Spleen (tissue), 11 donors: ENCODE measurements around the gene RPTOR. TPM values are rescaled to one million over a fixed set of nuclear protein-coding genes. Genes with fewer than 3 reads are reported as not detected.
A peak's percentile ranks its signal among the peaks of the same experiment; 100 is the strongest.

Source experiments
- DNase-seq: peaks from one replicate; pipeline ENCODE4 v3.0.0-alpha.2; 2020
- H3K27ac ChIP-seq, 8 donors: fragments of 200-600 bp; sonication (generic) in 7 of 8; 1 replicate in 4 of 8; 2 replicates in 4 of 8; pipeline versions ENCODE4 v1.5.0 to v1.8.0; 2016 to 2021; ENCODE audit warnings: inconsistent platforms in 4 of 8, mild to moderate bottlenecking in 4 of 8, moderate library complexity in 1 of 8
- H3K27me3 ChIP-seq, 7 donors: fragments of 200-600 bp; sonication (generic) in 6 of 7; replicated peaks in 1 of 7; 1 replicate in 4 of 7; 2 replicates in 3 of 7; pipeline versions ENCODE4 v1.5.0 to v1.8.0; 2016 to 2021; ENCODE audit warnings: inconsistent platforms in 3 of 7, mild to moderate bottlenecking in 1 of 7
- H3K36me3 ChIP-seq, 6 donors: fragments of 200-600 bp; sonication (generic) in 5 of 6; 1 replicate in 4 of 6; 2 replicates in 2 of 6; pipeline versions ENCODE4 v1.5.0 to v1.8.0; 2016 to 2021; ENCODE audit warnings: inconsistent platforms in 2 of 6
- H3K4me1 ChIP-seq, 6 donors: fragments of 200-600 bp; sonication (generic) in 5 of 6; 1 replicate in 3 of 6; 2 replicates in 3 of 6; pipeline versions ENCODE4 v1.5.0 to v1.8.0; 2016 to 2021; ENCODE audit warnings: inconsistent platforms in 3 of 6
- H3K4me3 ChIP-seq, 8 donors: fragments of 200-600 bp; sonication (generic) in 7 of 8; 1 replicate in 4 of 8; 2 replicates in 4 of 8; pipeline versions ENCODE4 v1.5.0 to v1.8.0; 2016 to 2021; ENCODE audit warnings: inconsistent platforms in 4 of 8, mild to moderate bottlenecking in 4 of 8, moderate library complexity in 2 of 8
- H3K9me3 ChIP-seq, 8 donors: fragments of 200-600 bp; sonication (generic) in 7 of 8; 1 replicate in 4 of 8; 2 replicates in 4 of 8; pipeline versions ENCODE4 v1.5.0 to v1.8.0; 2016 to 2021; ENCODE audit warnings: inconsistent platforms in 4 of 8
- CTCF ChIP-seq, 11 experiments: fragments of 200-600 bp in 7 of 11; fragments of 450-650 bp in 4 of 11; sonication (generic) in 4 of 11; IDR thresholded peaks in 8 of 11; conservative IDR thresholded peaks in 3 of 11; 1 replicate in 7 of 11; 2 replicates in 4 of 11; pipeline versions ENCODE4 v1.4.0 to v1.8.0; 2016 to 2021; ENCODE audit warnings: antibody characterized with exemption in 11 of 11, inconsistent platforms in 4 of 11, mild to moderate bottlenecking in 1 of 11
- POLR2A ChIP-seq, 3 donors: fragments of 450-650 bp; IDR thresholded peaks; one replicate each; pipeline ENCODE4 v1.5.1; 2017; ENCODE audit warnings: antibody characterized with exemption in 3 of 3, mild to moderate bottlenecking in 1 of 3
- POLR2AphosphoS5 ChIP-seq, 3 donors: sonication (generic); formaldehyde crosslinking; IDR thresholded peaks; one replicate each; pipeline ENCODE4 v1.5.1; 2017; ENCODE audit warnings: antibody characterized with exemption in 3 of 3
- whole genome bisulfite sequencing, 5 donors: extraction: QIAGEN DNeasy Blood & Tissue Kit in 3 of 5; methylation state at CpG; one replicate each; pipeline versions ENCODE4 v1.1.5 to v1.1.7; 2013 to 2018; 5-methylcytosine and 5-hydroxymethylcytosine counted together
- intact Hi-C: fragments of 100-400 bp; cut with DNase I; formaldehyde crosslinking; loops from one replicate; pipeline ENCODE4 v1.15.0; 2023; ENCODE audit warnings: low total_unique reads
- polyA plus RNA-seq, 3 donors: library from polyadenylated mRNA; stranded (reverse); fragments of 200-250 nt; gene quantifications; one replicate each; pipeline ENCODE4 v1.2.1, GENCODE V29; 2013
- total RNA-seq, 7 donors: library from RNA; depleted of rRNA in 3 of 7; stranded (reverse); fragments of >200 nt in 3 of 7; fragmentation: NEBNext Ultra II Directional in 4 of 7; extraction: Animal tissue kit (Norgen Biotek cat#: 25700) in 4 of 7; gene quantifications; one replicate each; pipeline versions ENCODE4 v1.1.0 to v1.2.1, GENCODE V29; 2016 to 2021
- donor health status: healthy with polysubstance abuse.
- donor health status: DM: no; HTN: no; CAD: no; lungs with moderate emphysema.
- donor health status: DM: no; HTN: no; CAD: no.
- donor health status: Bipolar disorder and iron deficiency.
- donor health status: healthy.
- donor health status: DM: no; HTN: no; CAD: no.
- donor health status: DM: yes; HTN: yes; CAD: no.

The RPTOR gene
- total and polyA plus RNA-seq, 10 donors, result 3.1 to 61.2 (median 40.7) TPM

GRCh38 chr17:80584176-80584905, 39.7 kb downstream of the RPTOR start:
- intact Hi-C loops, result no loop called here
- no peak overlapping the region for H3K4me3 ChIP-seq
- TF ChIP-seq POLR2AphosphoS5 (IDR thresholded peaks at IDR 0.05) (no peak), POLR2A (IDR thresholded peaks at IDR 0.05) (no peak), CTCF (IDR thresholded peaks at IDR 0.05 in 8 of 11, conservative IDR thresholded peaks at IDR 0.05 in 3 of 11) (no peak)
- H3K27me3 ChIP-seq, result no peaks in the 10 kb centered on the region
- H3K9me3 ChIP-seq, result no peaks in the 10 kb centered on the region
- WGBS, 5 donors, result 78 to 91% (median 84%) methylated on average over 10 of the region's 10 CpGs
- no peak for DNase-seq
- peaks cover 0 to 15% (median 0%) of the 10 kb centered on the region in 6 donors for H3K36me3 ChIP-seq
- peaks cover 6 to 40% (median 21%) of the 10 kb centered on the region in 6 donors for H3K4me1 ChIP-seq
- H3K27ac ChIP-seq, result no peak overlapping the region

DNA sequence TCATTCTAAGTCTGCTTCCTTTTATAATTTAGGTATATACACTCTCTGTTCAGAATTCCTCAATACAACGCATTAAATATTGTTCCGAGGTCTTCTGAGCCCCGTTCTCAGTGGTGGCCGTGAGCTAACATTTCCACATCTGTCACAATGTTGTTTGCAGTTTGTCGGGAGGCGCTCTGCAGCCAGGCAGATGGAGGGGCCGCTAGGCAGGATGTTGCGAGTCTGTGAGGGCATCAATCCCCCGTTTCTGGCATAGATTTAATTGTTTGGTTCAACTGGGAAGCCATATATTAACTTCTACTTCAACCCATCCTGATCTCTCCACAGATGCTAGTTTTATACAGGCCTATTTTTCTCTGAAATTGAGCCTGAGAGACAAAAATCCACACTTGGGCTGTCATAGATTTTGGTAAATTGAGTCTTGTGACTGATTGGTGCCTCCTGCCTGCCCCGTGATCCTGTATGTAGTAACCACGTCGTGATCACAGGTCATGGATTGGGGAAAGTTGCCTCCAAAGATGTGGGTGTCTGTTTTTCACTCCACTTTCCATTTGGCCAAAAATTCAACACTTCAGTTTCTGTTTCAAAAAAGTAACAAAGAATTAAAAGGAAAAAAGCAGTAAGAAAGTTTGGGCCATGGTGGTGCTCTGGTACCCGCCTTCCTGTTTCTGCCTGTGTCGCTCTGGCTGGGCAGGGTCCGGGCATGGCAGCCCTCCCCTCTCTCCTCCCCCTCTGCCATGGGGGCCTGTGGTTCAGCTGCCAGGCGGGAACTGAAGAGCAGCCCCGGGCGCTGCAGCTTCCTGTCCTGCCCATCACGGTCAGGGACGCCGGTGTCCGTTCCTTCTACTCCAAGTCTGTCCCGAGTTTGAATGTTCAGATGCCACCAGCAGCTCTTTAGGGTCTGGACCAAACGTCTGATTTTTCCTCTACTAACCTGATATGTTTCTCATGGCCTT, 41.5 kb downstream of the RPTOR start:
- peak overlapping the region in 1 of 8 donors; percentile 42 for H3K4me3 ChIP-seq
- H3K27me3 ChIP-seq, result no peaks in the 10 kb centered on the region
- peaks cover 6 to 54% (median 24%) of the 10 kb centered on the region in 6 donors for H3K4me1 ChIP-seq
- H3K36me3 ChIP-seq, result peaks cover 0 to 15% (median 0%) of the 10 kb centered on the region in 6 donors
- 36 to 54% (median 42%) methylated on average over 24 of the region's 24 CpGs for WGBS, 5 donors
- peak overlapping the region in 7 of 8 donors; percentile 42 to 83 (median 77) for H3K27ac ChIP-seq
- intact Hi-C loops, result no loop called here
- DNase-seq, result peak; percentile 86
- no peak for TF ChIP-seq CTCF (IDR thresholded peaks at IDR 0.05 in 8 of 11, conservative IDR thresholded peaks at IDR 0.05 in 3 of 11)
- peak; percentile 57 to 83 (median 77) for TF ChIP-seq POLR2AphosphoS5 (IDR thresholded peaks at IDR 0.05)
- TF ChIP-seq POLR2A (IDR thresholded peaks at IDR 0.05), result no peak
- no peaks in the 10 kb centered on the region for H3K9me3 ChIP-seq

DNA sequence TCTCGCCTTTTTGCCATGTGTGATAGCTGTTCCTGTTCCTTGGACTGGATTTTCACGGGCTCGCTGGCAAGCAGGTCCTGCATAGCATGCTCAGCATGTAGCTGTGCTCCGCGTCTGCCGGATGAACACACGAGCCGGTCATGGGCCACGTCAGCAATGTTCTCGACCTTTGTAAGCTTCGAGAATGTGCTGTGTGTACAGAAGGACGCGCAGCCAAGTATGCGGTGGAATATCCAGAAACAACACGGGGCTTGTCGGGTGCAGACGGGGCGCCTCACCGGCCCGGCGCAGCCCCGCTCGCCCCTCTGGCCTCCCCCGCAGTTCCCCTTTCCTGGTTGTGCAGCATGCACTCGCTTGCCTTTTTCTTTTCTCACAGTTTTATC, 42.2 kb downstream of the RPTOR start:
- Histone ChIP-seq H3K27ac (peak overlapping the region in 7 of 8 donors; percentile 42 to 83 (median 77)), H3K27me3 (no peaks in the 10 kb centered on the region), H3K4me3 (peak overlapping the region in 1 of 8 donors; percentile 42), H3K4me1 (peaks cover 6 to 60% (median 25%) of the 10 kb centered on the region in 6 donors), H3K36me3 (peaks cover 0 to 11% (median 0%) of the 10 kb centered on the region in 6 donors), H3K9me3 (no peaks in the 10 kb centered on the region)
- TF ChIP-seq POLR2A (IDR thresholded peaks at IDR 0.05) (no peak), POLR2AphosphoS5 (IDR thresholded peaks at IDR 0.05) (peak; percentile 52 to 85 (median 77))
- WGBS, 5 donors, result 54 to 70% (median 65%) methylated on average over 25 of the region's 25 CpGs
- intact Hi-C loops, result no loop called here
- peak; percentile 83 for DNase-seq

GRCh38 chr17:80588702-80589383, 44.2 kb downstream of the RPTOR start:
- intact Hi-C loops, result no loop called here
- TF ChIP-seq POLR2AphosphoS5 (IDR thresholded peaks at IDR 0.05) (no peak), CTCF (IDR thresholded peaks at IDR 0.05 in 8 of 11, conservative IDR thresholded peaks at IDR 0.05 in 3 of 11) (no peak), POLR2A (IDR thresholded peaks at IDR 0.05) (no peak)
- 87 to 96% (median 94%) methylated on average over 9 of the region's 9 CpGs for WGBS, 5 donors
- DNase-seq, result no peak
- H3K36me3 ChIP-seq, result peaks cover 0 to 6% (median 0%) of the 10 kb centered on the region in 6 donors
- H3K4me1 ChIP-seq, result peaks cover 6 to 80% (median 29%) of the 10 kb centered on the region in 6 donors
- no peaks in the 10 kb centered on the region for H3K9me3 ChIP-seq
- H3K27me3 ChIP-seq, result no peaks in the 10 kb centered on the region
- H3K4me3 ChIP-seq, result no peak overlapping the region
- no peak overlapping the region for H3K27ac ChIP-seq
